GM19025 (cell line): Measurements from ENCODE around the gene UBE2J2.

ENCODE experiments used
- ATAC-seq: cut with Tn5 transposase; IDR thresholded peaks from one replicate; pipeline ENCODE4 v1.9.1; 2021; ENCODE audit warnings: mild to moderate bottlenecking, low read depth, moderate library complexity; ENCODE audit not compliant: unreplicated experiment

UBE2J2 gene

GRCh38 chr1:1310109-1310385 is 36.4 kb upstream of the UBE2J2 start:
- ATAC-seq = no peak

- no peak for ATAC-seq
These were observed 35.8 kb upstream of the UBE2J2 start for GRCh38 chr1:1309251-1310108.

GRCh38 chr1:1308756-1309250 is 35.1 kb upstream of the UBE2J2 start:
- no peak for ATAC-seq

GRCh38 chr1:1307923-1308755 is 34.5 kb upstream of the UBE2J2 start, which contains the start of the genes ACAP3 and PUSL1:
Gene ACAP3 (minus strand): TSS chr1:1307930. CDS start chr1:1307815, 115 bp downstream.
Gene PUSL1 (plus strand): TSS chr1:1308597. CDS start chr1:1308644, 47 bp downstream.
- ATAC-seq = peak; percentile 59

- ATAC-seq = peak; percentile 7
These were observed 33.7 kb upstream of the UBE2J2 start for GRCh38 chr1:1307261-1307922.

- no peak for ATAC-seq
These were observed 33.1 kb upstream of the UBE2J2 start for GRCh38 chr1:1306661-1307260.

- no peak for ATAC-seq
These were observed 32.5 kb upstream of the UBE2J2 start for GRCh38 chr1:1306070-1306660.

GRCh38 chr1:1305300-1306069 is 31.8 kb upstream of the UBE2J2 start:
- ATAC-seq = no peak

- ATAC-seq = no peak
These were observed 31.0 kb upstream of the UBE2J2 start for GRCh38 chr1:1304331-1305299.

GRCh38 chr1:1303736-1304135 is 30.1 kb upstream of the UBE2J2 start:
- ATAC-seq = no peak

GRCh38 chr1:1302951-1303509 is 29.4 kb upstream of the UBE2J2 start:
- no peak for ATAC-seq

GRCh38 chr1:1302006-1302430 is 28.4 kb upstream of the UBE2J2 start:
- no peak for ATAC-seq

- ATAC-seq = no peak
These were observed 26.7 kb upstream of the UBE2J2 start for GRCh38 chr1:1300352-1300739.

GRCh38 chr1:1299686-1300351 is 26.2 kb upstream of the UBE2J2 start:
- ATAC-seq = no peak

GRCh38 chr1:1298861-1299685 is 25.4 kb upstream of the UBE2J2 start:
- ATAC-seq = no peak

- ATAC-seq = no peak
These were observed 24.3 kb upstream of the UBE2J2 start for GRCh38 chr1:1297802-1298424.
